ENCODE data around the gene RNU6-1. TPM values are rescaled to one million over a fixed set of nuclear protein-coding genes. Genes with fewer than 3 reads are reported as not detected.

The RNU6-1 gene
- total RNA-seq, 6 experiments from 2014 or later = not detected

DNA sequence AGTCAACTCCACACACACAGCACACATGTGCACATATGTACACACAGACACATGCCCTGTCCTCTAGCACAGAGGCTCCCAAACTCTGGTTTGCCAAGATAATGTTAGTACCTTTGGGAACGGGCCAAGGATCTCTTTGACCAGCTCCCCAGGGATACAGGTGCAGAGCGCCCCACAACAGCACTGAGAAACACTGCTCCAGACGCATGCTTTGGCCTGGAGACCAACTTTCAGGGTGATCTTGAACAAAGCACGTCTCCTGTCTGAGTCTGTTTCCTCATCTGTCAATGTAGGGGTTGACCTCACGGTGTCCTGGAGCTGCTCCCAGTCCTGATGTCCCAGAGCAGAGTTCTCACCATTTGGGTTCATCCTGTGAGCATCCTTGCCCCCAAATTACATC, 30.4 kb downstream of the RNU6-1 start:
- H3K4me3 ChIP-seq = no peak overlapping the region
- WGBS (ENCODE audit: insufficient coverage, low coverage, low lambda C conversion rate, missing lambda C conversion rate) = no CpG with 5 or more reads among the region's 5 CpGs

DNA sequence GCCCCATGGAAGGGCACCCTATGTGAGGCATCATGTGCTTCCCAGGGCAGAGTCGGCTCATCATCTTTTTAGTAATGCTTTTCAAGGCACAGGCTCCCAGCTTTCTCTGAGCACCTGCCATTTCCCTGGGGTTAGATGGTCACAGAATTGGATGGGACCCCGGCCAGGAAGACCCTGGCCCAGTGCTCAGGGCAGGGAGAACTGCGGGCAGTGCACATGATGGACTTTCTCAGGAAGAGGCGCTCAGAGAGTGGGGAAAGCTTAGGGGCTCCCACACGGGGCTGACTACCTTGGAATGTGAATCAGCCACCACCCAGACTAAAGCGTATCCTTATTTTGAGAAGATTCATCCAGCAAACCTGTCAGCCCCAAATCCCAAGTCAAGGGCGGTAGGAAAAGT, 31.0 kb downstream of the RNU6-1 start:
- Histone ChIP-seq H3K9me3 (no peaks in the 10 kb centered on the region), H3K27ac (no peak overlapping the region), H3K4me1 (no peaks in the 10 kb centered on the region), H3K36me3 (no peaks in the 10 kb centered on the region), H3K4me3 (no peak overlapping the region), H3K27me3 (no peaks in the 10 kb centered on the region)
- DNase-seq (peak in 1 of 3 donors; percentile 23), ATAC-seq (no peak)
- TF ChIP-seq, protein P1, sequence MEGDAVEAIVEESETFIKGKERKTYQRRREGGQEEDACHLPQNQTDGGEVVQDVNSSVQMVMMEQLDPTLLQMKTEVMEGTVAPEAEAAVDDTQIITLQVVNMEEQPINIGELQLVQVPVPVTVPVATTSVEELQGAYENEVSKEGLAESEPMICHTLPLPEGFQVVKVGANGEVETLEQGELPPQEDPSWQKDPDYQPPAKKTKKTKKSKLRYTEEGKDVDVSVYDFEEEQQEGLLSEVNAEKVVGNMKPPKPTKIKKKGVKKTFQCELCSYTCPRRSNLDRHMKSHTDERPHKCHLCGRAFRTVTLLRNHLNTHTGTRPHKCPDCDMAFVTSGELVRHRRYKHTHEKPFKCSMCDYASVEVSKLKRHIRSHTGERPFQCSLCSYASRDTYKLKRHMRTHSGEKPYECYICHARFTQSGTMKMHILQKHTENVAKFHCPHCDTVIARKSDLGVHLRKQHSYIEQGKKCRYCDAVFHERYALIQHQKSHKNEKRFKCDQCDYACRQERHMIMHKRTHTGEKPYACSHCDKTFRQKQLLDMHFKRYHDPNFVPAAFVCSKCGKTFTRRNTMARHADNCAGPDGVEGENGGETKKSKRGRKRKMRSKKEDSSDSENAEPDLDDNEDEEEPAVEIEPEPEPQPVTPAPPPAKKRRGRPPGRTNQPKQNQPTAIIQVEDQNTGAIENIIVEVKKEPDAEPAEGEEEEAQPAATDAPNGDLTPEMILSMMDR (IDR thresholded peaks at IDR 0.05) = no peak
- TF ChIP-seq POLR2A (IDR thresholded peaks at IDR 0.05) = no peak
- intact Hi-C loops (cut with DNase I) = no loop called here
- WGBS (ENCODE audit: insufficient coverage, low coverage, low lambda C conversion rate, missing lambda C conversion rate) = 88% methylated on average over 3 of the region's 7 CpGs

More for the DNA sequence above, 30.4 kb downstream of the RNU6-1 start:
- Histone ChIP-seq H3K27me3 (no peaks in the 10 kb centered on the region), H3K36me3 (no peaks in the 10 kb centered on the region), H3K9me3 (no peaks in the 10 kb centered on the region), H3K4me1 (no peaks in the 10 kb centered on the region), H3K27ac (no peak overlapping the region)
- DNase-seq (peak in 1 of 3 donors; percentile 16), ATAC-seq (no peak)
- TF ChIP-seq, protein P1 (IDR thresholded peaks at IDR 0.05) = no peak
- no peak for TF ChIP-seq POLR2A (IDR thresholded peaks at IDR 0.05)
- intact Hi-C loops (cut with DNase I) = no loop called here

DNA sequence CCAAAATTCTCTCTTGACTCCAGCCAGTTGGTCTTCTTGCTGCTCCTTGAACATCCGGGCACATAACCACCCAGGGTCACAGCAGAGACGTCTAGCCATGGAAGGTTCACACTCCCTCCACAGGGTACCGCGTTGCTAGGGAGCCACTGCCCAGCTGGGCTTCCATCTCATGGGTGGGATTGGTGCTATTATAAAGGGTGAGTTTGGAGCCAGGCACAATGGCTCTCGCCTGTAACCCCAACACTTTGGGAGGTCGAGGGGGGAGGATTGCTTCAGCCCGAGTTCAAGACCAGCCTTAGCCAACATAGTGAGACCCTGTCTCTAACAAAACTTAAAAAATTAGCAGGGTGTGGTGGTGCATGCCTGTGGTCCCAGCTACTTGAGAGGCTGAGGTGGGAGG, 32.0 kb downstream of the RNU6-1 start:
- 95% methylated on average over 4 of the region's 7 CpGs for WGBS (ENCODE audit: insufficient coverage, low coverage, low lambda C conversion rate, missing lambda C conversion rate)
- DNase-seq = no peak
- no peak overlapping the region for H3K27ac ChIP-seq
- no peaks in the 10 kb centered on the region for H3K27me3 ChIP-seq
- no peak for ATAC-seq
- TF ChIP-seq POLR2A (IDR thresholded peaks at IDR 0.05) = no peak
- no peak overlapping the region for H3K4me3 ChIP-seq
- no peaks in the 10 kb centered on the region for H3K4me1 ChIP-seq
- intact Hi-C loops (cut with DNase I) = no loop called here
- H3K9me3 ChIP-seq = no peaks in the 10 kb centered on the region
- H3K36me3 ChIP-seq = no peaks in the 10 kb centered on the region

DNA sequence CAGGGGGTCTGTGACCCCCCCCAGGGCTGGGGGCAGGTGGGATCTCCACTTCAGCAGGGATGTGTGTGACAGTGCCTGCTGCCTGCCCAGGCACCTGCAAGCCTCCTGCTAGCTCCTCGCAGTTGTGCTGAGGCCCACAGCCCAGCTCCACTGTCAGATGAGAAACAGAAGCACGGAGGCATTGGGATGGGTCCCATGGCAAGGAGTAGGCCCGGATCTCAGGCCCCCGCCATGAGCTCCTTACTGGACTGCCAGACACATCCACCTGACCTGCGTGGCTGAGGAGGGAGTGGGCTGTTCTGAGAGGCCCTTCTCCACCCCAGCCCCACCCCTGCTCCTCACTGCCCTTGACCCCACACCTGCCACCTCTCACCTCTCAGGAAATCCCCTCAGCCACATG, 32.7 kb downstream of the RNU6-1 start:
- Histone ChIP-seq H3K9me3 (no peaks in the 10 kb centered on the region), H3K36me3 (no peaks in the 10 kb centered on the region), H3K4me3 (no peak overlapping the region), H3K4me1 (no peaks in the 10 kb centered on the region), H3K27me3 (no peaks in the 10 kb centered on the region), H3K27ac (no peak overlapping the region)
- peak in 1 of 3 donors; percentile 31 for DNase-seq
- no peak for TF ChIP-seq POLR2A (IDR thresholded peaks at IDR 0.05)
- TF ChIP-seq, protein P1 (IDR thresholded peaks at IDR 0.05) = no peak
- WGBS (ENCODE audit: insufficient coverage, low coverage, low lambda C conversion rate, missing lambda C conversion rate) = no CpG with 5 or more reads among the region's 5 CpGs
- intact Hi-C loops (cut with DNase I) = no loop called here
- no peak for ATAC-seq

DNA sequence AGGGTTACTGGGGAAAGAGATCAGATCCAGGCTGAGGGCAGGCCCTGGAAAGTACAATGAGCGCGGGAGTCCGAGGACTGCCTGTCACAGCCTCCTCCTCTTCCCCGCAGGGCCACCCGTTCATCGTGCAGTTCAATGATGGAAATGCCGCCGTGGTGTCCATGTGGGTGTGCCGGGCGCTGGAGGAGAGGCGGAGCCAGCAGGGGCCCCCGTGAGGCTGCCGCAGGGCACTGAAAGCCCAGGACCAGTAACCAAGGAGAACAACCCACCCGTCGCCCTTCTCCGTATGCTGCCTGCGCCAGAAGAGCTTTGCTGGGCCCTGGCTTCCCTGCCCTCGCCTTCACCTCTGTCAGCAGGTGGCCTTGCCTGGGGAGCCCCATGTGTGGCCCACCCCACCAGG, 33.3 kb downstream of the RNU6-1 start:
- intact Hi-C loops (cut with DNase I) = no loop called here
- no peak for ATAC-seq

More for the DNA sequence above, 33.3 kb downstream of the RNU6-1 start:
- H3K4me3 ChIP-seq = no peak overlapping the region
- TF ChIP-seq, protein P1 (IDR thresholded peaks at IDR 0.05) = no peak
- TF ChIP-seq POLR2A (IDR thresholded peaks at IDR 0.05) = no peak
- H3K36me3 ChIP-seq = no peaks in the 10 kb centered on the region
- DNase-seq = no peak
- no peak overlapping the region for H3K27ac ChIP-seq
- no peaks in the 10 kb centered on the region for H3K27me3 ChIP-seq
- WGBS (ENCODE audit: insufficient coverage, low coverage, low lambda C conversion rate, missing lambda C conversion rate) = 100% methylated on average over 1 of the region's 18 CpGs
- no peaks in the 10 kb centered on the region for H3K9me3 ChIP-seq
- no peaks in the 10 kb centered on the region for H3K4me1 ChIP-seq

Measured in right lobe of liver (tissue), 6 donors.